GM19455 (cell line): ENCODE results near the gene ASB9.
"Not testable (repeated sequence)": the region's sequence is repeated elsewhere in the genome, so short reads cannot be mapped to it uniquely, and the experiment has no call there.

Source experiments
- ATAC-seq: cut with Tn5 transposase; IDR thresholded peaks from one replicate; pipeline ENCODE4 v1.9.1; 2021; ENCODE audit not compliant: unreplicated experiment

ASB9 gene, protein sequence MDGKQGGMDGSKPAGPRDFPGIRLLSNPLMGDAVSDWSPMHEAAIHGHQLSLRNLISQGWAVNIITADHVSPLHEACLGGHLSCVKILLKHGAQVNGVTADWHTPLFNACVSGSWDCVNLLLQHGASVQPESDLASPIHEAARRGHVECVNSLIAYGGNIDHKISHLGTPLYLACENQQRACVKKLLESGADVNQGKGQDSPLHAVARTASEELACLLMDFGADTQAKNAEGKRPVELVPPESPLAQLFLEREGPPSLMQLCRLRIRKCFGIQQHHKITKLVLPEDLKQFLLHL

DNA sequence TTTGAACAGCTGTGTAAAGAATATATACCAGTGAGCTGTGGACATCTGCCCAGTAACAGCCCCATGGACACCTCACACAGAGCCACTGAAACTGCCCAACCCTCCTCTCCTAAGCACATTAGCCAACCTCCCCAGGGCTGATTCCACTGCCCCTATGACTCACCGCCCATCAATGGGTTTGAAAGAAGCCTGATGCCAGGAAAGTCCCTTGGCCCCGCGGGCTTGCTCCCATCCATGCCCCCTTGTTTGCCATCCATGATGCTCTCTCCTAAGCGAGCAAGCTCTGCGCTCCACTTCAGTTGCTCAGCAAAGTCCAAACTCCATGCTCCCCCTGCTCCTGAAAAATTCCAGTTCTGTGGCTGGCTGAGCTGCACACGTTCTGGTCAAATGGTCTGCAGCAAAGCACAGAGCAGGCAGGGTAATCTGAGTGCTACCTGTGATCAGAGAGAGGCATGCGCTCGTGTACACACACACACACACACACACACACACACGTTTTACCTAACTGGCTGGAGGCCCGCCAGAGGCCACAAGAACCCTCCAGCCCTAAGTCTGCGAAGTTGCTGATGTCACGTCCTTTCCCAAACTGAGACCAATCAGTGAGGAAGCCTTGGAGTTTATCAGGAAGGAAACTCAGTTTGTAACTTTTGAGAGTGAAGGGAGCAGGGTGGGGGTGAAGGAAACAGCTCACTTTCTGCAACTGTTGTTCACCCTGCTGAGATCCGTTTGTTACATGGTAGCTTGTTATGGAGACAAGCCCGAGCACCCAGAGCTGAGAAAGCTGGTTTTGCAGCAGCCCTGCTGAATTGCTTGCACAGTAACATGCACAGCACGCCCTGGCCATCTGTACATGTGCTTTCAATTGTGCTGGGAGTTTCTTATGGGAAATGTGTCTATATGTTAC, at the start of gene ASB9:
ASB9 (minus strand) TSS at position 466 of the 904 bp plus-strand sequence; CDS start at position 257, 209 bp downstream.
- no peak for ATAC-seq

GRCh38 chrX:15319075-15319474, 49.2 kb upstream of the ASB9 start:
- ATAC-seq, result no peak

DNA sequence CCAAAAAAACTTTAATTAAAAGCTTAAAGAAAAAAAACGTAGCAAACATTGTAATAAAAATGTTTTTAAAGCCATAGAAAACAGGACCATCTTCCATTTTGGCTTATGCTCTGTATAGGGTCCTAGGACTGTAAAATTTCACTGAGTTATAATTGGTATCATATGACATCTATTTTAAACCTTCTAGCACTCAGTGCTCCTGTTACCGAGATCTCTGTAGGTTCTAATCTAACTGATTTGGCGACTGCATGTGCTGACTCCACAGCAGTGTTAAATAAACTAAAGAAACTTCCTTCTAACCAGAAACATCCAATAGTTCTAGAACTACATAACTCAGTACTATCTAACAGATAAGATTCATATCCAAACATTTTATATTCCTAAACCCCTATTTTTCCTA, 45.6 kb upstream of the ASB9 start, which contains the start of gene ASB11:
ASB11 (minus strand) TSS at position 132 of the 400 bp plus-strand sequence; CDS start at position 97, 35 bp downstream.
- no peak for ATAC-seq

DNA sequence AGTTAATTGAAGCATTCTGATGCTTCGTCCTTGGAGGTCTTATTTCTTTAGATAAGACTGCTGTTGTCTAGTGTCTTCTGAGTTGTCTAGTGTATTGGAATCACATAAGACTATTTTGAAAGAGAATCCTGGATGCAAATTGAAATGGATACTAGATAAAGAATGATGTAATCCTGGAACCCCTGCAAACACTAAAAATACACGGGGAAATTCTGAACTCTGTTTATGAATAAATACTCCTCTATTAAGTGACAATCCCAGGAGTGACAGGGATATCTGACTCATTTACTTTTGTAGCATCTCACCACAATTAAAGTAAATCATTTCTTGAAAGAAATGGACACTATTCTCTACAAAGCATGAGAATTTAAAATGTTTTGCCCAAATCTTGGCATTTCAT, 44.6 kb upstream of the ASB9 start:
- no peak for ATAC-seq

DNA sequence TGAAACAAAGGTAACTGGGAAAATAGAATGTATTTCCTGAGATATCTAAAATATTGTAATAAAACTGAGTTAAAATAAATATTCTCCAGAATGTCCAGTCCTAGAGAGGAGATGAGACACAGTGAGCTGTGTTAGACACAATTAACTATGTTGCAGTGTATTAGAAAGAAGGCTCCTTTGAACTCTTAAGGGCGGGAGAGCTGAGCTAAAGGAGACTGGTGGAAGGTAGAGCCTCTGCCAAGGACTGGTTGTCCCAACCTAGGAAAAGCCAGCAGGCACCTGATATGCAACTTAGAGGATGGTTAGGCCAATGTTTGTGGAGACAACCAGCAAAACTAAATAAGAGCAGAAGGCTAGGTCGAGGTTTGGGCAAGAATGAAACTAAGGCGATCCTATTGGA, 41.2 kb upstream of the ASB9 start:
- ATAC-seq, result no peak

- ATAC-seq, result no peak
Observed at GRCh38 chrX:15310117-15310516, 40.2 kb upstream of the ASB9 start.

DNA sequence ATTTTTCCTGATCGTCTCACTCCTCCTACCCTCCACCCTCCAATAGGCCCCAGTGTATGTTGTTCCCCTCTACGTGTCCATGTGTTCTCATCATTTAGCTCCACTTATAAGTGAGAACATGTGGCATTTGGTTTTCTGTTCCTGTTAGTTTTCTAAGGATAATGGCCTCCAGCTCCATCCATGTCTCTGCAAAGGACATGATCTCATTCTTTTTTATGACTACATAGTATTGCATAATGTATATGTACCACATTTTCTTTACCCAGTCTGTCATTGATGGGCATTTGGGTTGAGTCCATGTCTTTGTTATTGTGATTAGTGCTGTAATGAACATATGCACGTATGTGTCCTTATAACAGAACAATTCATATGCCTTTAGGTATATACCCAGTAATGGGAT, 36.0 kb upstream of the ASB9 start:
- not testable (repeated sequence) for ATAC-seq

GRCh38 chrX:15301924-15302323, 32.0 kb upstream of the ASB9 start:
- no peak for ATAC-seq

DNA sequence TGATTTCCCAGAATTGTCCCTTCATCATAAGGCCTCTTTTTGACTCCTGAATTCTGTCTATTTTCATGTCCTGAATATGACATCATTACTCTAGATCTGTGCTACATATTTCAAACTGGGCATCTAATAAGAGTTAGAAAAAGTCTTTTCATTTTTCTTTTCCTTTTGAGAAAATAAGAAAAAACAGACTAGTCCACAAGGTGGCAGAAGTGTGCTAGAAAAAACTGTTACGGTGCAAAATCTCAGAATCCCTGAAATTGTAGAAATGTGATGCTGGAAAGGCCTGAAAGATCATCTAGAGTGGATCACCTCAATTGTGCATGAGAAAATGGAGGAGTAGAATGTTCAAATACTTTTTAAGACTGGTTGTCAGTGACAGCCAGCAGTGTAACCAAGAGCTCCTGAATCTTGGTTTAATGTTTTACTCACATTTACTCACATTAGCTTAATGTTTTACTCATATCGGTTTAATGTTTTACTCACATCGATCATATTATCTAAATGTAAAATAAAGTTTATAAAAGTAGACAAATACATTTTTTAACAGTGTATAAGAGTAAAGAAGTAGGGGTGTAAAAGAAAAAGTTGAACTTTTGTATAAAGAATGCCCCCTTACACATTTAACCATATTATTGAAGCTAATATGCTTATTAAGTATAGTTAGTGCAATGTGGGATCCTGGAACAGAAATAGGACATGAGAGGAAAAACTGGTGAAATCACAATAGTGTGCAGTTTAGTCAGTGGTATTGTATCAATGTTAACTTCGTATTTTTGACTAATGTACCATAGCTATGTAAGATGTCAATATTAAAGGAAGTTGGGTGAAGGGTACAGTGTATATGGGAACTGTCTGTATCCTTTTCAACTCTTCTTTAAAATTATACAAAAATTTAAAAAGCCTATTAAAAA, 30.3 kb upstream of the ASB9 start:
- ATAC-seq, result no peak

DNA sequence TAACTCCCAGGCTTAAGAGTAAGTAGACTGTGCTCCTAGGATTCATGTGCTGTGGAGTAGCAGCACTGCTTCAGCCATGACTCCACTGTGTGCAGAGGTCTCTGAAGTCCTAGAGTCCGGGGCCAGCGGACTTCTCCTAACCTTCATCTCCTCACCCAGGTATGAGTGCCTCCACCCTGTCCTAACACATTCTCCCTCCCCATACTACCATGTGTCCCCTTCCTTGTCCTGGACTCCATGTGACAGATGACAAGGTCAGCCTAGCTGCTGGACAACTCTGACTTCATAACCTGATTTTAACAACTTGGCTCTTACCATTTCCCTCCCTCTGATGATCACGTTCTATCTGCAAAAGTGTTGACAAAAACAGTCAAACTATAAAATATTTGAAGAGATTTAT, 28.9 kb upstream of the ASB9 start:
- ATAC-seq, result no peak

GRCh38 chrX:15298201-15298600, 28.3 kb upstream of the ASB9 start:
- no peak for ATAC-seq

GRCh38 chrX:15293451-15293850, 23.6 kb upstream of the ASB9 start:
- no peak for ATAC-seq

- no peak for ATAC-seq
Observed at GRCh38 chrX:15292861-15293260, 23.0 kb upstream of the ASB9 start.

DNA sequence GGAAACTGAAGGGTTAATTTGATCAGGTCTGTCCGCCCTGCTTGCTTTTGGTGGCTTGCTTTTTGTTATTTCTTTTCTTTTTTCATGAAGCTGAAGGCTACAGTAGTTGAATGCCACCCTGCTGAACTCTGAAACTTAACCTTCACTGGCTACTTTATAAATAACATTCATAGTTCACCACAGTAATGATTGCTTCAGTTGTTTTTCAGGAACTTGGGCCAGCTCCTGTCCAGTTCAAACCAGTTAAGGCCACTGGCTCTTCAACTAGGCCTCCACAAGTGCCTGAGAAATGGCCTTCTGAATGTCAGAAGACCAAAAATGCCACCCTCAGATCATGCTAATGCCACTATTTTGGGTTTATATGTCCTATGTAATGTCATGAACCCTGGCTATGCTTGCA, 7.7 kb upstream of the ASB9 start:
- no peak for ATAC-seq

- no peak for ATAC-seq
Observed at GRCh38 chrX:15274946-15275345, 5.1 kb upstream of the ASB9 start.

- ATAC-seq, result not testable (repeated sequence)
Observed at GRCh38 chrX:15273275-15273674, 3.4 kb upstream of the ASB9 start.

GRCh38 chrX:15271757-15272156, 1.9 kb upstream of the ASB9 start:
- no peak for ATAC-seq

- ATAC-seq, result no peak
Observed at GRCh38 chrX:15269120-15269519, 763 bp downstream of the ASB9 start.

GRCh38 chrX:15254852-15255251, 15.0 kb downstream of the ASB9 start:
- ATAC-seq, result no peak

DNA sequence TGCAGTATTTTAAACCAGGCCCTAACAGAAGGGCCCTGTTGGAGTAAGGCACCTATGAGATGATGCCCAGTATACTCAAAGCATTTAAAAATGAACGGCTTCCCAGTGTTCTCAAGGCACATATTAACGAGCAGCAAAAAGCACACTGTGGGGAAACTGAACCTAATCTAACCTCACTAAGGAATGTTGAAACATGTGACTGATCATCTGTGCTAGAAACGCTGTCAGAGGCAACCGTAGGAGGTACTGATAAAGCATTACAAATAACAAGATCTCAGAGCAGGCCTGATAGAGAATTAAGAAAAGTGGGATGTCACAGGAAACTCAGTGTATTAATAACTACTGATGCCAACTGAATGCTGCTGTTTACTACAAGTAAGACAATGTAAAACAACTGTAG, 24.0 kb downstream of the ASB9 start:
- ATAC-seq, result no peak

- ATAC-seq, result no peak
Observed at GRCh38 chrX:15244421-15244820, 25.5 kb downstream of the ASB9 start.
